ENCODE results near the gene LOXL1.

LOXL1 gene, protein sequence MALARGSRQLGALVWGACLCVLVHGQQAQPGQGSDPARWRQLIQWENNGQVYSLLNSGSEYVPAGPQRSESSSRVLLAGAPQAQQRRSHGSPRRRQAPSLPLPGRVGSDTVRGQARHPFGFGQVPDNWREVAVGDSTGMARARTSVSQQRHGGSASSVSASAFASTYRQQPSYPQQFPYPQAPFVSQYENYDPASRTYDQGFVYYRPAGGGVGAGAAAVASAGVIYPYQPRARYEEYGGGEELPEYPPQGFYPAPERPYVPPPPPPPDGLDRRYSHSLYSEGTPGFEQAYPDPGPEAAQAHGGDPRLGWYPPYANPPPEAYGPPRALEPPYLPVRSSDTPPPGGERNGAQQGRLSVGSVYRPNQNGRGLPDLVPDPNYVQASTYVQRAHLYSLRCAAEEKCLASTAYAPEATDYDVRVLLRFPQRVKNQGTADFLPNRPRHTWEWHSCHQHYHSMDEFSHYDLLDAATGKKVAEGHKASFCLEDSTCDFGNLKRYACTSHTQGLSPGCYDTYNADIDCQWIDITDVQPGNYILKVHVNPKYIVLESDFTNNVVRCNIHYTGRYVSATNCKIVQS

DNA sequence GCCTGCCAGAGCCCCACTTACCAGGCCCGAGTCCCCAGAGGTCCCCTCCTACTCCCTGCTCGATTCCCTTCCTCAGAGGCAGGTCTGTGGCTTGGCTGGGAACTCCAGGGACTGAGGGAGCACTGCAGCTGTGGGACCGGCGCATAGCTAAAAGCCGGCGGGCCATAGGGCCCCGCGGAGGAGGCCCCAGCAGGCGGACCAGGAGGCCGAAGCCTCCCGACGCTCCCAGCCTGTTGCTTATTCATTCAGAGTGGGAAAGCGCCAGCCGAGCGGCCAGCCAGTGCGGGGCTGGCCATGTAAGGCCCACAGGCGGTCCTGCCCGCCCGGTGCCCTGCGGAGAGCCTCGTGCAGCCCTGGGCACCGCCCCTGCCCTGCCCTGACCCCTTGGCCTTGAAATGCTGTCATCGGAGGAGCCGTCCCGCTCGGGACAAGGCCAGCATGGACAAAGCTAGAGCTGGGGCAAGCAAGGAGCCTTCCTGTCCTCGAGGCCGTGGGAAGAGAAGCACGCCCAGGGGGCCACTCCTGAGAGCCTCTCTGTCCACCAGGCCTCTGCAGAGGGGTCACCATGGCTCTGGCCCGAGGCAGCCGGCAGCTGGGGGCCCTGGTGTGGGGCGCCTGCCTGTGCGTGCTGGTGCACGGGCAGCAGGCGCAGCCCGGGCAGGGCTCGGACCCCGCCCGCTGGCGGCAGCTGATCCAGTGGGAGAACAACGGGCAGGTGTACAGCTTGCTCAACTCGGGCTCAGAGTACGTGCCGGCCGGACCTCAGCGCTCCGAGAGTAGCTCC lies at the start of gene LOXL1:
Gene LOXL1, plus strand, starts transcription at position 244 of the 784 bp plus-strand sequence. Its CDS starts 322 bp downstream, at position 566.
- no peak for FAIRE-seq

DNA sequence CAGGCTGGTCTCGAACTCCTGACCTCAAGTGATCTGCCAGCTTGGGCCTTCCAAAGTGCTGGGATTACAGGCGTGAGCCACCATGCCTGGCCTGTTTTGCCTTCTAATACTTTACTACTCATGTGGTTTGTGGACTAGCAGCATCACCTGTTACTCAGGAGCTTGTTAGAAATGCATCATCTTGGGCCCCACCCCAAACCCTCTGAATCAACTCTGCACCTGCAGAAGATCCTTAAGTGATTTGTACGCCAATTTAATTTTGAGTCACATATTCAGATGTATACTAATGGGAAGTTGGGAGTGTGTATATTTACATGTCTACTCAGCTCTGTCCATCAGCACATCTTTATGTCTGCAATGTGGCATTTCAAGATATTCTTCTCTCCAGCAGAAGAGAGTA lies 46.8 kb upstream of the LOXL1 start:
- no peak for FAIRE-seq

DNA sequence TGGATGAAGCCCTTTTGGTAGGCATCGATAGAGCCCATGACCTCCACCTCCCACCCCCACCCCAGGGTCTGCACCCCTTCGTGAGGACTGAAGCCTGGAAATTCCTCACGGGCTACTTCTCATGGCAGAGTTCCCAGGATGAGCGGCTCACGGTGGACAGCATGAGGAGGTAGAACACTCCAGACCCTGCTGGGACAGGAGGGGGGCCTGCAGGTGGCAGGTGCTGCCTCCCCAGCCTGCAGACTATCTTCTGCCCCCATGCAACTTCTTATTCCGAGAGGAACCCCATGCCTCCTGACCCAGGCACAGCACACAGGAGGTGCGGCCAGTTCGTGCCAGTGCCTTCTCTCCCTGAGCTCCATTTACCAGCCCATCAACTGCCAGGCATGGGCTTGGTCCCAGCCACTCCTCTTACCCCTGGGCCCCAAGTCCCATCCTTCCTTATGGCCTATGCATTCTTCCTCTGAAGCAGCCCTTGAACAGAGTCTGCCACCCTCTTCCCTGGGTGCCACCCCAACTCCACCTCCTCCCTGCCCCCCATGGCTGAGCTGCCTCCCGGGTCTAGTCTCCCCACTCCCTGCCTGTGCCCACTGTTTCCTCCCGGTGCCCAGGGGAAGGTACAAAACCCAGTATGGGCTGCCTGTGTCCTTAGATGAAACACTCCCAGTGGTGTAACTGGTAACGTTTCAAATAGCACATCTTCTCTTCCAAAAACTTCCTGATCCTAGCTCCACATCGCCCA lies 44.5 kb upstream of the LOXL1 start:
- FAIRE-seq: no peak

DNA sequence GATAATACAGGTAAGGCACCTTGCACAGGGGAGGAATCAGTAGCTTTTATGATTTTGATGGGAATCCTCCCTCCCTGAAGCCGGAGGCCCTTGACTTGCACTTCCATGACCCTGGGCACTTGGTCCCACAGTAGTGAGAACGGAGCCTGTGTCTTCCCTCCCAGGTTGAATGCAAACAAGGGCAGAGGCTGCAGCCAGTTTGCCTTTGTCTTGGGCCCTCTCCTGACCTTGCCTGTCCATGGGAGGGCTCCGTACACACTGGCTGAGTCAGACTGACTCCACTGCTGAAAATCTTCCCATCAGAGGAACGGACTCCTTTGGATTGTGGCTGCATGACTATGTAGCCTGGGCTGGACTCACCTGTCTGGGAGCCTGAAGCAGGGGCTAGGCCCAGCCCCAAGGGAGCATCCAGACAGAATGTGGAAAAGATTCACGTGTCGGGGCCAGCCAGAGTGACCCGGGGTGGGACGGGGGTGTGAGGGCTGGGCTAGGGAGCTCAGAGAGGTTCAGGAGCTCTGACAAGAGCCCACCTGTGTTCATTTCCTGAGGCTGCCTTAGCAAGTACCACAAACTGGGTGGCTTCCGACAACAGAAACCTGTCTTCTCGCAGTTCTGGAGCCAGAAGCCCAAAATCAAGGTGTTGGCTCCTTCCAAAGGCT lies 43.4 kb upstream of the LOXL1 start:
- no peak for FAIRE-seq

DNA sequence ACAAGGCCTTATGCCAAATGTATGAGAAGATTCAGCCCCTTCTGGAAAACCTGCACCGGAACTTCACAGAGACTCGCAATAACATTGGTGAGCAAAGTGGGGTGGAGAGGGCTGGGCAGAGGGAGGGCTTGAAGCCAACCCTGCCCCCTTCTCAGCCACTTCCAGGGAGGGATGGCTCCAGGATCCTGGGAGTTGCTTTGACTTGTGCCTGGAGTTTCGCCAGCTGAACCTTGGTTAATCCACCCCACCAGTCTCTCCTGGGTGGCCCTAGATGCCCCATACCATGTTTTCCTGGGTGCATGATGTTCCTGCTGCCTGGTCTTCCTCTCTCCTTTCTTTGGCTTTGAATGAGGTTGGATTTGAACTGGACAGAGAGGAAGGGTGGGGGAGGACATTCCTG lies 42.1 kb upstream of the LOXL1 start:
- FAIRE-seq: no peak

DNA sequence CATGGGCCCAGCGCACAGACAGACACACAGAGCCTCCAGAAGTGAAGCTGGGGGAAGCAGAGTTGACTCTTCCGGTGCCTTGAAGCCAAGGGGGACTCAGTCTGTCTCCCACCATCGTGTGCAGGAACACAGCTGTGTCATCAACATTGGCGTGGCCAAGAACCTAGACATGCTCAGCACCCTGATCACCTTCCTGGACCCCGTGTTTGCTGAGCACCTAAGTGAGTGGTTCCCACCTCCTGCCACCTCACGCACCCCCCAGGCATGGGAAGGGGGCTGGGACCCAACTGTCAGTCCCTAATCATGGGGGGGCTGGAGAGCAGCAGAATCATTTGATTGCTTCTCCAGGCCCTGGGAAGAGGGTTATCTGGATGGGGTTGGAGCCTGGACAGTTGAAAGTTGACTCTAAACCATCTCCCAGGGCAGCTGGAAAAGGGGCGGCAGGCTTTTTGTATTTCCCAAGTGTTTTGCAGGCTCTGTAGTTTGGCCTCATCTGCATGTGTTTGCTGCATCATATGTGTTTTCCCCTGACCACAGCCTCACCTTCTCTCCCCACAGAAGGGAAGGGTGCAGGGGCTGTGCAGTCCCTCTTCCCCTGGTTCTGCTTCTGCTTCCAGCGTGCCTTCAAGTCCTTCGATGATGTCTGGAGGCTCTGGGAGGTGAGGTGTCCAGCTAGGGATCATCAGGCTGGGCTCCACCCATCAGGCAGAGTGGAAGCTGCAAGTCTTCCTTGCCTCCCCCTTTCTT lies 40.1 kb upstream of the LOXL1 start:
- FAIRE-seq: no peak

DNA sequence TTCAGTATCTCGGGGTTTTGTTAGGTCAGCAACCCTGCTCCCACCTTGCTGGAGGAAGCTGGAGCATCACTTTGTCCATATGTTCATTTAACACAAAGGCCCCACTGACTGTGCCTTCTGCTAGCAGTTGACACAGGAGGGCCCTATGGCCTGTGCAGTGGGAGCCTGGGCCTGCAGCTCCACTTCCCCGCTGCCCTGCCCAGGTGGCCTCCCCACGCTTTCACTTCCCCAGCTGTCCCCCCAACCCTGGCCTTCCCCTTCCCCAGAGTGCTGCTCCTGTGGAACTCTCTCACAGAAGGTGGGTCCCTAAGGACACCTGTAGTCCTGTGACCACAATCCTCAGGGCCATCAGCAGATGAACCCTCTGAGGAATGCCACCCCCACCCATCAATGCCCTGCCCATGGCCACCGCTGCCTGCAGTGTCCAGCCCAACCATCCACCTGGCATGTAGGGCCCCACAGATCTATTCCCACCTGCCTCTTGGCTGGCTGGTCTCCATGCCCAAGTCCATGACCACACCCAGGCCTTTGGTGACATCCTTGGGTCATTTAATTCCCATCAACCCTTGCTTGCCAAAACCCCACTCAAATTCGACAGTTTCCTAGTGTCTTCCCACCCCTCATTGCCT lies 39.4 kb upstream of the LOXL1 start:
- no peak for FAIRE-seq

DNA sequence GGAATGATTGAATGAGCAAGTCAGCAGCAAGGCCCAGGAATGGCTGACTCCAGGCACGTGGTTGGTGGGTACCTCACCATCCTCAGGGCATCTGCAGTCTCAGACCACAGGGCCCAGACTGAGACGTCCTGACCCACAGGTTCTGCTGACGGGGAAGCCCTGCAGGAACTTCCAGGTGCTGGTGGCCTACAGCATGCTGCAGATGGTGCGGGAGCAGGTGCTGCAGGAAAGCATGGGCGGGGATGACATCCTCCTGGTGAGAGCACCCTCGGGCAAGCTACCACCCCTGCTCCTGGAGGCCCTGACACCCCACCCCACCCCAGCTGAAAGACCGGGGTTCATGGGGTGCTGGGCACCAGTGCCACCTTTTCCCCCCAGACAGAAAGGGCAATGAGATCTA lies 38.8 kb upstream of the LOXL1 start:
- FAIRE-seq: no peak

DNA sequence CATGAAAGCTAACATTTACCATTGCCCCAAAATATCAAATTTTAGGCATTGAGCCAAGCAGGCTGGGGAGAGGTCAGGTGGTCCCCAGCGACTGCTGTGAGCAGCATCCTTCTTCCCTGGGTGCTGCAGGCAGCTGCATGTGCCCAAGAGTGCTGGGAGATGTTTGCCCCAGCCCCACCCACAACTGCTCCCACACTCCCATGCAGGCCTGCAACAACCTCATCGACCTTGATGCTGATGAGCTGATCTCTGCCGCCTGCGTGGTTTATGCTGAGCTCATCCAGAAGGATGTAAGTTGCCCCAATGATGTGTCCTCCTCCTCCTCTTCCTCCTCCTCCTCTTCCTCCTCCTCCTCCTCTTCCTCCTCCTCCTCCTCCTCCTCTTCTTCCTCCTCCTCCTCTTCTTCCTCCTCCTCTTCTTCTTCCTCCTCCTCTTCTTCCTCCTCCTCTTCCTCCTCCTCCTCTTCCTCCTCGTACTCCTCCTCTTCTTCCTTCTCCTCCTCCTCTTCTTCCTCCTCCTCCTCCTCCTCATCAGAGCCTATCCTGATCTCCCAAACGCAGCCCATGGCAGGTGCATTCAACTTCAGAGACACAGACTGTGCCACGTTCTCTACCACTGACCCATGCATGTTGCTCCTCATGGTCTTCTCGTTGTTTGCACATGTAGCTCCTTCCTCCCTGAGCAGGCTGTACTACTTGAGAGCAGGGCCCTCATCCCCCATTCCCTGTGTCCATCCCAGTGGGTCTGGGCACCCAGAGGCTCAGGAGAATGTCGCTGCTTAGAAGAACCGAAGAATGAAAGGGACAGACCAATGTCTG lies 37.8 kb upstream of the LOXL1 start:
- FAIRE-seq: no peak

DNA sequence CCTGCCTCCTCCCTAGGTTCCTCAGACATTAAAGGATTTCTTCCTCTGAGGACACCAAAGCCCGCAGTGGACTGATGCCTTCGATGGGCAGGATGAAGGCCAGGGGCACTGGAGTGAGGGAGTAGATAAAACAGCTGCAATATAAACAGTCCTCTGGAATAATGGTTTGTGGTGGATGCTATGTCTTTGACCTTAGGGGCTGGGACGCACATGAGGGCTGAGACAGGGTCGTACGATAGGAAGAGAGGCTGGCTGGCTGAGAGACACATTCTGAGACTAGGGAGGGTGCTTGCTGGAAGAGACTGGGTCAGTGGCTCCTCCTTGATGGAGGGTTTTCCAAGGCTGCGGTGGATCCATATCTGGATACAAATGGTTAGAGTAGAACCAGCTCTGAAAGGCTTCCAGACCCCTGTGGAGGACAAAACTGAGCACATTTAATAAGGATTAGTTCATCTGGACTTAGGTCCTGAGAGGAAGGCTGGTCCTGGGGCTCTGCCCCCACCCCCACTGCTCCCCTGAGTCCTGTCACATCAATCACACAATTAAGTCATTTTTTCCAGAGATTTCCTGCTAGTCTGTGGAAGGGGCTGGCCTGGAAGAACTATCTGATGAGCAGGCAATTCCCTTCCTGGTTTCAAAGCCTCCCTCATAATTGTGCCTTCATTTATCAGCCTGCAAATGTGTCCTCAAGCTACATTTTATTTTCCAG lies 37.1 kb upstream of the LOXL1 start:
- no peak for FAIRE-seq

DNA sequence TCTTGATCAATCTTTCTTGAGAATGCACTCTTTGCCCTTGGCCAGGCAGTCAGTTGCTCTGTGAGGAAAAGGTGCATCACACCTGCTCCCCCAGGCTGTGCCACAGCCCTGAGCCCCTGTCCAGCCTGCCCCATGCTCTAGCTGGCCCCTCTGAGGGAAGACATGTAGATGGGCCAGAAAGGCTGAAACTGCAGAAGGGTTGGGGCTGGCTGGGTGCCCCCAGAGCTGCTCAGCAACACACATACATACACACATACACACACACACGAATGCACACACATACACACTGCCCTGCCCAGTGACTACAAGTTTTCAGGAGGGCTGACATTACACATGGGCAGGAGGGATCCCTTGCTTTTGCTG lies 36.5 kb upstream of the LOXL1 start:
- FAIRE-seq: no peak

DNA sequence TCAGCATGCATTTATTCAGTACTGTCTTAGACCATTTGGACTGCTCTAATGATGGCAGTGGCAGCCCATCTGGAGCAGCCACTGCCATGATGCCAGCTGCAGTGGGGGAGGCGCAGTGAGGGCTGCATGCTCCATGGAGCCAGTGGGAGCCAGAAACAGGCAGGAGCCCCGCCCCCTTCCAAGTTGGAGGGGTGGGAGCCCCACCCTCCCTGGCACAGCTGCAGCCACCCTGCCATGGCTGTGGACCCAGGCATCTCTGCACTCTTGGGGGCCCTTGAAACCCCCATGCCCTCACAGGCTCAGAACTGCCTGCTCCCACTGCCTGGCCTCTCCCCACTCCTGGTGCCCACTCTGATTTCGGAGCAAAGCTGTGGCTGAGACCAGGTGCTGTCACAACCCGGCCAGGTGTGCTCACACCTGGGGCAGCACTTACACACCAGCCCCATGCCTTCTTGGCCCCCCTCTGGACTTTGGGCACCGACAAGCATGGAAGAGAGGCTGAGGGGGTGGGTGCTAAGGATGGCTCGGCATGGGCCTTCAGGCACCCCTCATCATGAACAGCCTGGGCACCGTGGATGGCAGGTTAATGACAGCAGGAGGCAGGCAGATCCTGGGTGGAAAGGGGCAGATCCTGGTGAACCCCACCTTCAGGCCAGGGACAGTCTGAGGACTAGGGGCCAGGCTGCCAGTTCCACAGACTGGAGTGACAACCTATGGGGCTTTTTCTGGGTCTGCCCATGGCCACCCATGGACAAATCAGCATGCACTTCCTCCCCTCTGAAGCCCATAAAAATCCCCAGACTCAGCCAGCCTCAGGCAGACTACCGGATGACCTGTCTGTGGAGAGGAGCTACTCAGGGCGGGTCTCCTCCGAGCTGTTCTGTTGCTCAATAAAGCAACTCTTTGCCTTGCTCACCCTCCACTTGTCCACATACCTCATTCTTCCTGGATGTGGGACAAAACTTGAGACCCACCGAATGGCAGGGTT lies 34.6 kb upstream of the LOXL1 start:
- FAIRE-seq: no peak

DNA sequence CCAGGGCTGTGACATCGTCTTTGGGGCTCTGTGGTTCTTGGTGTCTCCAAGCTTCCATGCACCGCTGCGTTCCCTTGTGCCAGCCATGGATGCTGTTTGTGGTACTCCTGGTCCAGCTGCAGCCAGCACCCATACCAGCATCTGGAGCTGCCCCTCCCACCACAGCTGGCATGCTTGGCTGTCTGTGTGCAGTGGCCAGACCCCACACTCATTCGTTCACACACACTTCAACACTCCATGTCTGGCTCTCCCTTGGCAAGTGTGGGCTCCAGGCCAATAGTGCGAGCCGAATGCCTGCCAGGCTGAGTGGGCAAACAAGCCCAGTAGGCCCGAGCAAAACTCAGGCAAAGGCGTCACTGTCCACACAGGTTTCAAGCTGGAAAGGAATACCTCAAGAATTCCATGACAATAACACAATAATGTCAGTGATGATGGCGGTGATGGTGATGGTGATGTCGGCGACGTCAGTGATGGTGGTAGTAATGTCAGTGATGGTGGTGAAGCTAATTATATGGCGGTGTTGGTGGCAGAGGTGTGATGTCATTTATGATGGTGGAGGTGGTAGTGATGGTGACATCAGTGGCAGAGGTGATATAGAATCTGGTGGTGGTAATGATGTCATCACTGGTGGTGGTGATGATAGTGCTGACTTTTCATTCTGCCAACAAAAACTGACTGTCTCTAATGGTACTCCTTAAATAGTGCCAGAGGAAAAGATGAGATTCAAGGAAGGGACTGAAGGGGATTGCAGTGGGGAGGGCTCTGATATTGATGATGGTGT lies 33.6 kb upstream of the LOXL1 start:
- no peak for FAIRE-seq

DNA sequence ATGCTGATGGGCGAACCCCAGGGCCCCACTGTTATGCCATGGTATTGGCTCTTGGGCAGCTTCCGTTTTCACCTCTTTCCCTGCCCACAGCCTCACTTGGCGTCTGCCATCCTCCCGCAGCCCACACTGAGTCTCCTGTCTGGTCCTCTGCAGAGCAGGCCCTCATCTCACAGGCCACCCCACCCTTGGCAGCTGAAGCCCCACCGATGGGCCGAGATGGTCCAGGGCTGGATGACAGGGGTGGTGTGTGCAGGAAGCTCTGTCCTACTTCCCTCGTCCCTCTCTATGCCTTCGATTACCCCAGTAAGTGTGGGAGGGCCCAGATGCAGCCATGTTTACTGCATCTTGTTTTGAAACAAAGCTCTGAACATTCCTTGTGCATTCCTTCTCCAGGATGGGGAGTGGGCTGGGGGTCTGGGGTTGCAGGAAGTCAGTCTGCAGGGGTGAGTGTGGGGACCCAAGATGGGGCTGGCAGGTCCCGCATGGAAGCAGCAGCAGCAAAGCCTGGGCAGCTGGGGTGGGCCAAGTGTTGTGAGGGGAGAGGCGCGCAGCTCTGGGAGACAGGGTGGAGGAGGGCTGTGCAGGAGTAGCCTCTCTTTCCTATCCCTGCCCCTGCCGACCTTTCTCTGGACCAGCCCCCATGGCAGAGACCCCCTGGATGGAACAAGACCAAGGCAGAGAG lies 32.0 kb upstream of the LOXL1 start:
- no peak for FAIRE-seq

DNA sequence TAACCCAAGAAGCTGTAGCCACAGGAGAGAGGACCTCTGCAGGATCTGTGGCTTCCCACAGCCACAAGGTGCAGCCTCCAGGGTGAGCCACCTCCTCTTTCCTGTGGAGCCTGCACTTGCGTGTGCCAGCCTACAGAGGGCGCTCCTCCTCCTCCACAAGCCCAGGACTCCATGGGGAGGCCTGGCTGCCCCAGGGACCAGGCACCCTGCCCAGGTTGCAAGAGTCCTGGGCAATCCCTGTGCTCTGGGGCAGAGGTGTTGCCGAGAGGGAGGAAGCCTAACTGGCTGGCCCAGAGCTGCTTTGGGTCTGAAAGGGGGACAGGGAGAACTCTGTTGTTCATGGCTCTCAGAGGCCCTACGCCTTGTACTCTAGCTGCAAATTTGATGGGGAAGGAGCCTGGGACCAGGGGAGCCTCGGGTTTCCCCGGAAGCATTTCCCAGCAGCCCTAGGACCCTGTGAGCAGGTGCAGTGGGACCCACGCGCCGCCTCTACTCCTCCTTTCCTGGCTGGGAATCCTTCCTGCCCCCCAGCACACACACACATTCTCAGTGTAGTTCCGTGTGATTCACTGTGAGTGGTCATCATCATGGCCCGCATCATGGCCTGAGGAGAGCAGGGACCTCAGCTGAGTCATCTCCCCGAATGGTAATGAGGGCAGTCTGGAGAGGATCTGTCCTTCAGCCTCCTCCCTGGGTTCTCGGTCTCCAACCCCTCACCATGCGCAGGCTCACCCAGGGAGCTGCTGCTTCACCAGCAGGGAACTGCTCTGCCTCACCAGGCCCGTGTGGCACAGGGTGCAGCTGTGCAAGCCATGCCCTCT lies 28.6 kb upstream of the LOXL1 start:
- no peak for FAIRE-seq

Data from islet of Langerhans (tissue), 1 donor.